ENCODE results near the gene TCEAL8.

The TCEAL8 gene

DNA sequence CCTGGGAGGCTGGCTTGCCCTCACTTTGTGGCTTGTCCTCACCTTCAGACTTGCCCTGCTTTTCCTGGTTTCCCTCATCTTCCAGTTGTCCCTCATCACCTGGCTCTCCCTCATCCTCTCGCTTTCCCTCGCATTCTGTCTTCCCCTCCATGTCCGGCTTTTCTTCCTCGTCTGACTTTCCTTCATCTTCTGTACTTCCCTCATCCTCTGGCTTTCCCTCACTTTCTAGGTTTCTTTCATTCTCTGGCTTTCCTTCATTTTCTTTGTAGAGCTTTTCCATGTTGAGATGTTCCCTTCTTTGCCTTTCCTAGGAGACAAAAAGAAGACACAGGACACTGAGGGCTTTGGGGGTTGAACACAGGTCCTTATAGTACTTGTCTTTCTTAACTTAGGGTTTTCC, 19.3 kb upstream of the TCEAL8 start:
- TF ChIP-seq, protein P1, sequence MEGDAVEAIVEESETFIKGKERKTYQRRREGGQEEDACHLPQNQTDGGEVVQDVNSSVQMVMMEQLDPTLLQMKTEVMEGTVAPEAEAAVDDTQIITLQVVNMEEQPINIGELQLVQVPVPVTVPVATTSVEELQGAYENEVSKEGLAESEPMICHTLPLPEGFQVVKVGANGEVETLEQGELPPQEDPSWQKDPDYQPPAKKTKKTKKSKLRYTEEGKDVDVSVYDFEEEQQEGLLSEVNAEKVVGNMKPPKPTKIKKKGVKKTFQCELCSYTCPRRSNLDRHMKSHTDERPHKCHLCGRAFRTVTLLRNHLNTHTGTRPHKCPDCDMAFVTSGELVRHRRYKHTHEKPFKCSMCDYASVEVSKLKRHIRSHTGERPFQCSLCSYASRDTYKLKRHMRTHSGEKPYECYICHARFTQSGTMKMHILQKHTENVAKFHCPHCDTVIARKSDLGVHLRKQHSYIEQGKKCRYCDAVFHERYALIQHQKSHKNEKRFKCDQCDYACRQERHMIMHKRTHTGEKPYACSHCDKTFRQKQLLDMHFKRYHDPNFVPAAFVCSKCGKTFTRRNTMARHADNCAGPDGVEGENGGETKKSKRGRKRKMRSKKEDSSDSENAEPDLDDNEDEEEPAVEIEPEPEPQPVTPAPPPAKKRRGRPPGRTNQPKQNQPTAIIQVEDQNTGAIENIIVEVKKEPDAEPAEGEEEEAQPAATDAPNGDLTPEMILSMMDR (conservative IDR thresholded peaks at IDR 0.05; ENCODE audit: control insufficient read depth, insufficient read depth, low read depth, low read length): no peak
- no peak for DNase-seq (ENCODE audit: low read depth)
- H3K4me3 ChIP-seq (ENCODE audit: control insufficient read depth, low read depth, low read length): no peak overlapping the region

DNA sequence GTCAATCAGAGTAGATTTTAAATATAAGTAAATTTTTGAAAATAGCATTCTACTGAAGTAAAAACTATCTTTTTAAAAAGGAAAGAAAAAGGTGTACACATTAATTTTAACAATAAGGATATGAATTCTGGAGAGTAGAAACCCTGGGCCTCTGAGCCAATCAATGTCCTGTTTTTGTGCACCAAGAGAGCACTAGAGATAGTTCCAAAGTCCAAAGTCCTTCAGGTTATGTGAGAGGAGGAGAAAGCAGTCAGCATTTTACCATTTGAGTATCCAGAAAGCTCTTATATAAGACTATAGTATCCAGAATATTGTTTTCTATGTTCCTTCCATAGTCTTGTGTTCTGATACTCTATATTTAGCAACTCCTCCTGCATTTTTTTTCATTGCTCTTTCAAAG, 3.3 kb upstream of the TCEAL8 start:
- TF ChIP-seq, protein P1 (conservative IDR thresholded peaks at IDR 0.05; ENCODE audit: control insufficient read depth, insufficient read depth, low read depth, low read length): no peak
- no peak for DNase-seq (ENCODE audit: low read depth)

DNA sequence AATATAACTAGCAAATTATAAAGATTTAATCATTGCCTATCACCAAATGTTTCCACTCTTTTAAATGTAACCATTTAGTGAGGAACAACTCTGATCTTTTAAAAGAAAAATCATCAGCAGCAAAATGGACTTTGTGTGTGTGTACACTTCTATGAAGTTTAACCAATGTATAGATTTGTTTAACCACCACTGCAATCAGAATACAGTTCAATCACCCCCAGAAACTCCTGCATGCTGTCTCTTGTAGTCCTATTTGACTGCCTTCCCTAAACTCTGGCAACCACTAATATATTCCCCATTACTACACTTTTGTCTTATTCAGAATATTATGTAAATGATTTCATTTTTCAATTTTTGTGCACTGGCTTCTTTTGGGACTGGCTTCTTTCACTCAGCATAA, 1.7 kb upstream of the TCEAL8 start:
- no peak for DNase-seq (ENCODE audit: low read depth)
- no peak overlapping the region for H3K4me3 ChIP-seq (ENCODE audit: control insufficient read depth, low read depth, low read length)
- TF ChIP-seq, protein P1 (conservative IDR thresholded peaks at IDR 0.05; ENCODE audit: control insufficient read depth, insufficient read depth, low read depth, low read length): no peak

More for the DNA sequence above, 3.3 kb upstream of the TCEAL8 start:
- H3K4me3 ChIP-seq (ENCODE audit: control insufficient read depth, low read depth, low read length): no peak overlapping the region

DNA sequence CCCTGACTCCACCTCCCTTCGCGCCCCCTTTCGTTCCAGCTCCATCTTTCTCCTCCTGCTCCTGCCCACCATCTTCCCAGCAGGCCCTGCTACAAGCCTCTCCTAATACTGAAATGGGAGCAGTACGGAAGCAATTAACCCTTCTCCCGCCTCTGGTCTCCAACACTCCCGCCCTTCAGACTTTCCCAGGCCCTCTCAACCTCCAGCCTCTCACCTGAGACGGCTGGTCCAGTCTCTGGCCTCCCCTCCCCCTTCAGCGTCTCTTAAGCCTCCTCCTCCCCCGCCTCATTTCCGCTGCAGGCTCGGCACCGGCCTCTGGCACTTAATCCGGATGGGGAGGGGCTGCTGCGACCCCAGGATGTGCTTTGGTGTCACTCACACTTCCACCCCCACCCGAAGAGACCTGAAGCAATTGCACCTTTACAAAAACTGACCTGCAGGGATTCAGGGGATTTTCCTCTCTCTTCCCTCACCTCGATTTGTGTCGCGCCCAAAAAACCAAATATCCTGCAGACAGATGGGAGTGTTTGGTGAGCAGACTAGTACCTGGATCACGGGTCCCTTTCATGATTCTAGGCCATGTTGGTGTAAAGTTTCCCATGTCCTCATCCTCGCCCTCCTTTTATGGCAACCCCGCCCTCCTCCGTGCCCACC, 657 bp downstream of the TCEAL8 start:
- peak; percentile 33 for DNase-seq (ENCODE audit: low read depth)
- TF ChIP-seq, protein P1 (conservative IDR thresholded peaks at IDR 0.05; ENCODE audit: control insufficient read depth, insufficient read depth, low read depth, low read length): no peak
- peak overlapping the region; percentile 66 for H3K4me3 ChIP-seq (ENCODE audit: control insufficient read depth, low read depth, low read length)

DNA sequence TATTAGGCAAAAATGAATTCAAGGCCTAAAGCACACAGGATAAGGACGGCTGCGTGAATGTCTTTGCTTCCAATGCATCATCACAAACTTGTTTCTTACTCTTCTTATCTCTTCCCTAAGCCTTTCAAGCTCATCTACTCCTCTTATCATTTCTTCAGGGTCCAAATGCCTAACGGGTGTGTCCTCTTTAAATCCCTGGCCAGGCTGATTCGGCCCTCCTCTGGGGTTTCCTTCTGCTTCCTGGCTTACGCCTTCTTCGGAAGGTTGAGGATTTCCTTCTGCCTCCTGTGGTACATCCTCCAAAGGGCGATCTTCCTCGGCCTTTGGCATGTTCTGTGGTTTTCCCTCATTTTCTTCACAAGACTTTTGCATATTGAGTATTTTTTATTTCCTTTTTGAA, 1.3 kb downstream of the TCEAL8 start:
- TF ChIP-seq, protein P1 (conservative IDR thresholded peaks at IDR 0.05; ENCODE audit: control insufficient read depth, insufficient read depth, low read depth, low read length): no peak
- H3K4me3 ChIP-seq (ENCODE audit: control insufficient read depth, low read depth, low read length): peak overlapping the region; percentile 66
- DNase-seq (ENCODE audit: low read depth): peak; percentile 14

DNA sequence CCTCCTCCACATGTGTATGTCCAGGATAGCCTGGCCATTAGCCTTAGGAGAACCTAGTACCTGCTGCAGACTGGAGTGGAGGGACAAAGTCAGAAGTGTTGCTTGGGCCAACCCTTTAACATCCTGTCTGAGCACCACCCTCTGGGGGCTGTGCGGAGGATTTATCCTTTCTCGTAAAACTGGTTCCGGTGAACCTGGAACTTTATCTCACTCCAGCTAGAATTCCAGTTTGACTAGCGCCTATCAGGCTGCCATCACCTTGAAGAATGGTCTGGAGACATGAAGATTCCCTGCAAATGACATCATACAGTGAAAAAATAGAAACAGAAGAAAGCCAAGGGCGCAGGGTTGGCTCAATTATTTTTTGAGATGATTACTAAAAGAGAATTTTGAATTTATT, 4.0 kb downstream of the TCEAL8 start:
- TF ChIP-seq, protein P1 (conservative IDR thresholded peaks at IDR 0.05; ENCODE audit: control insufficient read depth, insufficient read depth, low read depth, low read length): no peak
- DNase-seq (ENCODE audit: low read depth): no peak

DNA sequence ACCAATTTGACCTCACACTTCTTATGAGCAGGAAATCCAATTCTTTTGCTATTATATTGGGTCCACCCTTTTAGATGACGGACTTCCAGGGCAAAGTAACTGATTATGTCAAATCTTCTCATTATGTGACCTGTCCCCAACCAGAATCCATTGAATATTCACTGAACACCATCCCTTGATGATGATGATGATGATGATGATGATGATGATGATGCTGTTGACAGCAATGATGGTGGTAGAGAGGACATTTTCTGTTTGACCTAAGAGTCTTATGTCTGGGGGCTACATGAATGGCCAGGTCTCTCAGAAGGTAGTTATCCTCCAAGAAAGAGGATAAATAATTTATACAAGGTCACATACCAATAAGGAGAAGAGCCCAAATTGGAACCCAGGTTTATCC, 5.2 kb downstream of the TCEAL8 start:
- TF ChIP-seq, protein P1 (conservative IDR thresholded peaks at IDR 0.05; ENCODE audit: control insufficient read depth, insufficient read depth, low read depth, low read length): no peak
- H3K4me3 ChIP-seq (ENCODE audit: control insufficient read depth, low read depth, low read length): no peak overlapping the region
- DNase-seq (ENCODE audit: low read depth): no peak

More for the DNA sequence above, 4.0 kb downstream of the TCEAL8 start:
- H3K4me3 ChIP-seq (ENCODE audit: control insufficient read depth, low read depth, low read length): no peak overlapping the region

Measured in fibroblast of mammary gland (primary cell).